Upper lobe of left lung (tissue), 6 donors: ENCODE measurements around the gene HNF4A. TPM values are rescaled to one million over a fixed set of nuclear protein-coding genes. Genes with fewer than 3 reads are reported as not detected.

Experiments
- ATAC-seq, 2 donors: fragments of 200-7000 bp; cut with Tn5 transposase; one replicate each; pipeline ENCODE4 v1.9.1; 2022; ENCODE audit warnings: mild to moderate bottlenecking in 2 of 2, moderate library complexity in 2 of 2; ENCODE audit not compliant: low FRiP score in 2 of 2
- DNase-seq, 2 donors: peaks; one replicate each; pipeline ENCODE4 v3.0.0-alpha.2; 2019 to 2020
- H3K27ac ChIP-seq, 4 donors: fragments of 200-600 bp; sonication (generic); one replicate each; pipeline ENCODE4 v1.5.1; 2016 to 2019
- H3K27me3 ChIP-seq, 4 donors: fragments of 200-600 bp; sonication (generic); one replicate each; pipeline ENCODE4 v1.5.1; 2017 to 2019
- H3K36me3 ChIP-seq, 4 donors: fragments of 200-600 bp; sonication (generic); one replicate each; pipeline ENCODE4 v1.5.1; 2016 to 2019
- H3K4me1 ChIP-seq, 4 donors: fragments of 200-600 bp; sonication (generic); one replicate each; pipeline ENCODE4 v1.5.1; 2018 to 2019
- H3K4me3 ChIP-seq, 4 donors: fragments of 200-600 bp; sonication (generic); one replicate each; pipeline ENCODE4 v1.5.1; 2017 to 2019; ENCODE audit warnings: mild to moderate bottlenecking in 2 of 4, moderate library complexity in 1 of 4
- H3K9me3 ChIP-seq, 4 donors: fragments of 200-600 bp; sonication (generic); one replicate each; pipeline ENCODE4 v1.5.1; 2018 to 2019
- EP300 ChIP-seq, 4 donors: sonication (generic); formaldehyde crosslinking; IDR thresholded peaks; one replicate each; pipeline ENCODE4 v1.5.1; 2017; ENCODE audit warnings: antibody characterized with exemption in 4 of 4, control low read depth in 2 of 4
- POLR2A ChIP-seq, 4 donors: fragments of 450-650 bp; IDR thresholded peaks; one replicate each; pipeline ENCODE4 v1.5.1; 2016 to 2017; ENCODE audit warnings: antibody characterized with exemption in 4 of 4, mild to moderate bottlenecking in 2 of 4
- POLR2AphosphoS5 ChIP-seq, 2 donors: sonication (generic); formaldehyde crosslinking; IDR thresholded peaks; one replicate each; pipeline ENCODE4 v1.5.1; 2017; ENCODE audit warnings: antibody characterized with exemption in 2 of 2
- WGBS, 2 donors: methylation state at CpG; one replicate each; pipeline ENCODE4 v1.1.5; 2017 to 2018; 5-methylcytosine and 5-hydroxymethylcytosine counted together
- total RNA-seq, 6 donors: library from RNA; depleted of rRNA in 4 of 6; stranded (reverse); fragments of >200 nt in 4 of 6; gene quantifications; one replicate each; pipeline versions ENCODE4 v1.1.0 to v1.2.1, GENCODE V29; 2016 to 2021
- TF ChIP-seq, protein P1 (sequence below), 6 experiments: fragments of 450-650 bp in 4 of 6; fragments of 200-600 bp in 2 of 6; sonication (generic) in 2 of 6; IDR thresholded peaks; one replicate each; pipeline ENCODE4 v1.5.1; 2016 to 2019; ENCODE audit warnings: antibody characterized with exemption in 6 of 6
- donor health status: DM: no; HTN: no; CAD: no; lungs with moderate emphysema.
- donor health status: DM: no; HTN: yes; CAD: no; lungs with severe emphysema.

Gene HNF4A
- total RNA-seq, 6 donors from 2014 or later = under 0.01 to 0.74 (median 0.45) TPM; not detected in 2

DNA sequence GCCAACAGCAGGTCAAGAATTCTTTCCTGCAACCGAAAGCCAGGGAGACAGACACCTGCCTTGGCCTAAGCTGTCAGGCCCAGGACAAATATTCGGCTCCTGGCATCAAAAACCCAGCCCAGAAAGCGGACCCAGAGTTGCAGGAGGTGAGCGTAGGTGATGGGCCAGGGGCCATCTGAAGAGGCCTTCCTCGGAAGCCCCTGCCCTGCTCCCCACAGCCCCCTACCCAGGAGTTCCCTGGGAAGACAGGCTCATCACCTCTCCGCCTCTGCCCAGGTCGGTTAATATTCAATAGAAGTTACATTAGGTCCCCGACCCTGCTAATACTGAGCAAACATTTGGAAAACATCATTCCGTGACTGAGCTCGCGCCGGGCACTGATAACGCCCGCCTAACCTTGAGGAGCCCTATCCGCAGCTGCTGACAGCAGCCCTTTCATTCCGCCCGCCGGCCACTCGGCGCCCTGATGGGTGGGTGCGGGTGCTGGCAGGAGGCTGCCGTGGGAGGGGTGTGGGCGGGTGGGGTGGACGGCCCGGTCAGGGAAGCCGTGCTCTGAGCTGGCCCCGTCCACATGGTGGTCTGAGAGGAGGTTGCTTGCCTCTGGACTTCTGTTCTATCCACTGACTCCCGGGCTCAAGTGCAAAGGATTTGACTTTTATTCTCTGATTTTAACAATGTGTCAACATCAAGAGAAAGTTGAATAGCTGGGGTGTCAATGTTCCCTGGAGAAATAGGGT lies 55.7 kb downstream of the HNF4A start:
- Histone ChIP-seq H3K27ac (no peak overlapping the region), H3K36me3 (no peaks in the 10 kb centered on the region), H3K9me3 (no peaks in the 10 kb centered on the region), H3K4me1 (no peaks in the 10 kb centered on the region), H3K27me3 (no peaks in the 10 kb centered on the region), H3K4me3 (no peak overlapping the region)
- DNase-seq = peak in 1 of 2 donors; percentile 59
- WGBS, 2 donors = 72 to 73% methylated on average over 11 to 28 of the region's 28 CpGs
- ATAC-seq = no peak
- TF ChIP-seq, protein P1, sequence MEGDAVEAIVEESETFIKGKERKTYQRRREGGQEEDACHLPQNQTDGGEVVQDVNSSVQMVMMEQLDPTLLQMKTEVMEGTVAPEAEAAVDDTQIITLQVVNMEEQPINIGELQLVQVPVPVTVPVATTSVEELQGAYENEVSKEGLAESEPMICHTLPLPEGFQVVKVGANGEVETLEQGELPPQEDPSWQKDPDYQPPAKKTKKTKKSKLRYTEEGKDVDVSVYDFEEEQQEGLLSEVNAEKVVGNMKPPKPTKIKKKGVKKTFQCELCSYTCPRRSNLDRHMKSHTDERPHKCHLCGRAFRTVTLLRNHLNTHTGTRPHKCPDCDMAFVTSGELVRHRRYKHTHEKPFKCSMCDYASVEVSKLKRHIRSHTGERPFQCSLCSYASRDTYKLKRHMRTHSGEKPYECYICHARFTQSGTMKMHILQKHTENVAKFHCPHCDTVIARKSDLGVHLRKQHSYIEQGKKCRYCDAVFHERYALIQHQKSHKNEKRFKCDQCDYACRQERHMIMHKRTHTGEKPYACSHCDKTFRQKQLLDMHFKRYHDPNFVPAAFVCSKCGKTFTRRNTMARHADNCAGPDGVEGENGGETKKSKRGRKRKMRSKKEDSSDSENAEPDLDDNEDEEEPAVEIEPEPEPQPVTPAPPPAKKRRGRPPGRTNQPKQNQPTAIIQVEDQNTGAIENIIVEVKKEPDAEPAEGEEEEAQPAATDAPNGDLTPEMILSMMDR (IDR thresholded peaks at IDR 0.05) = no peak
- TF ChIP-seq EP300 (IDR thresholded peaks at IDR 0.05) (no peak), POLR2A (IDR thresholded peaks at IDR 0.05) (no peak), POLR2AphosphoS5 (IDR thresholded peaks at IDR 0.05) (no peak)

DNA sequence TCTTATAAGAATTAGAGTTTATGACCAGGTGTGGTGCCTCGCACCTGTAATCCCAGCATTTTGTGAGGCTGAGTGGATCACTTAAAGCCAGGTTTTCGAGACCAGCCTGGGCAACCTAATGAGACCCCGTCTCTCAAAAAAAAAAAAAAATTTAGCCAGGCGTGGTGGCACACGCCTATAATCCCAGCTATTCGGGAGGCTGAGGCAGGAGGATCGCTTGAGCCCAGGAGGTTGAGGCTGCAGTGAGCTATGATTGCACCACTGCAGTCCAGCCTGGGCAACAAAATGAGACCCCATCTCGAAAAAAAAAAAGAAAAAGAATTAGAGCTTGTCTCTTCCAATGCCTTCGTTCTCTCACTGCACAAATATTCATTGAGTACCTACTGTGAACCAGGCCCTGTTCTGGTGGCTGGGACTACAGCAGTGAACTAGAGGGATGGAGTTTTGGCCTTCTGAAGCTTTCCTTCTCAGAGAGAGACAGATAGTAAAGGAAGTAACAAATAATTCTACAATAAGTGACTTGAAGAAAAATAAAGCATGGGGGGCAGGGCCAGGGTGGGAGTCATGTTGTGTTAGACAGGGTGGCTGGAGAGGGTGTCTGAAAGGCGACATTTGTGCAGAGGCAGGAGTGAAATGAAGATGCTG lies 56.4 kb downstream of the HNF4A start:
- DNase-seq = no peak
- Histone ChIP-seq H3K27ac (no peak overlapping the region), H3K36me3 (no peaks in the 10 kb centered on the region), H3K27me3 (no peaks in the 10 kb centered on the region), H3K4me1 (no peaks in the 10 kb centered on the region), H3K4me3 (no peak overlapping the region), H3K9me3 (no peaks in the 10 kb centered on the region)
- no peak for ATAC-seq
- WGBS, 2 donors = 73 to 81% methylated on average over 10 of the region's 10 CpGs
- TF ChIP-seq, protein P1 (IDR thresholded peaks at IDR 0.05) = no peak
- no peak for TF ChIP-seq POLR2A (IDR thresholded peaks at IDR 0.05)
- no peak for TF ChIP-seq EP300 (IDR thresholded peaks at IDR 0.05)
- TF ChIP-seq POLR2AphosphoS5 (IDR thresholded peaks at IDR 0.05) = no peak

DNA sequence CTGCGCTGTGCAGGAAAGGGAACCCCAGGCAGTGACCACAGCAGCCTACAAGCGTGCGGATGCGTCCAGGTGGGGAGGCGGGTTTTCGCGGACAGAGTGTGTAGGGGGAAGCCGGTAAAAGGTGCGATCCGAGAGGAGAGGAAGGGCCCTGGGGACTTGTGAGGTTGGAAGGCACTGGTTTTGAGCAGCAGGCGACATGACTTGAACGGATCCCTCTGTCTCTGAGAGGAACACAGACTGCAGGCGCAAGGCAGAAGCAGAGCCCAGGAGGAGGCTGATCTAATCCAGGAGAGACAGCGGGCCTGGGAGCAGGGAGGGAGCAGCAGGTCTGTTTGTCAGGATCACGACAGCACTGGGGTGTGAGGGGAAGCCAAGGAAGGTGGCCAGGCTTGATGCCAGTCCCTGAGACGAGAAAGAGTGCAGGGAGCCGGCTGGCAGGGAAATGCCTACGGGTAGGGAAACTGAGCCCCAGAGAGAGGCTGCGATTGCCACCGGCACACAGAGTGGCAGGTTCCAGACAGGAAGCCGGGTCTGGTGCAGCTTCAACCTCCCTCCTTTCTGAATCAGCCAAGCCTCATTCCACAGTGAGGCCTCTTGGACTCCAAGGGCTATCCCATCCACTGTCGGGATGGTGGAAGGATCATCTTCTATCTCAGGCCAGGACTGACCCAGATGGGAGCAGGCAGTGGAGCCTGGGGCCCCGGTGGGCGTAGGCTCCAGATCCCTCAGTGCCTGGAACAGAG lies 57.1 kb downstream of the HNF4A start:
- Histone ChIP-seq H3K4me1 (no peaks in the 10 kb centered on the region), H3K27ac (no peak overlapping the region), H3K9me3 (no peaks in the 10 kb centered on the region), H3K4me3 (no peak overlapping the region), H3K36me3 (no peaks in the 10 kb centered on the region), H3K27me3 (no peaks in the 10 kb centered on the region)
- no peak for DNase-seq
- WGBS, 2 donors = 70 to 72% methylated on average over 23 to 24 of the region's 24 CpGs
- ATAC-seq = no peak
- TF ChIP-seq POLR2AphosphoS5 (IDR thresholded peaks at IDR 0.05) = no peak
- TF ChIP-seq EP300 (IDR thresholded peaks at IDR 0.05) = no peak
- TF ChIP-seq, protein P1 (IDR thresholded peaks at IDR 0.05) = no peak
- TF ChIP-seq POLR2A (IDR thresholded peaks at IDR 0.05) = no peak

DNA sequence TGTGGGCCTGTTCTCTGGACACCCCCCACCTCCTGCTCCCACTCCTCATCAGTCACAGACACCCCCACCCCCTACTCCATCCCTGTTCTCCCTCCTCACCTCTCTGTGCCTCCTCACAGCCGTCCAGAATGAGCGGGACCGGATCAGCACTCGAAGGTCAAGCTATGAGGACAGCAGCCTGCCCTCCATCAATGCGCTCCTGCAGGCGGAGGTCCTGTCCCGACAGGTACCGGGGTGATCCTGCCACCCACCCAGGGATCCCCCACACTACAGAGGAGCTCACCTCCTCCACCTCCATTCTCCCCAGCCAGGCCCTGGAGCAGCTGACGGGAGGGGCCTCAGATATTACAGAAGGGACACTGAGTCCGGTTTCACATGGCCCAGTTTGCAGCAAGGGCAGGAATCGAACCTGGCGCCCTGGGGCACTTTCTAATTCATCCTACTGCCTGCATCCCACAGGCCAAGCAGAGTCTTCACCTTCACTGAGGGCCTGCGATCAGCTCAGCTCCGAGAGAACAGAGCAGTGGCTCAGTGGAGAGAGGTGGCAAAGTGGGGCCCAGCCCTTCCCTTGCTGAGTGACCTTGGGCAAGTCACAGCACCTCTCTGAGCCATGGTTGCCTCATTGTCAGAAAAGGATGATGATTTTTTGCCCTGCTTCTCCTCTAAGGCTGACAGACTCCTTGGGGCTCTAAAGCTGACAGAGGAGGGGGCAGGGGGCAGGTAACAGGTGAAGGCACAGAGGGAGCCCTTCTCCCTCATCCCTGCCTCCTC lies 58.3 kb downstream of the HNF4A start:
- Histone ChIP-seq H3K27me3 (no peaks in the 10 kb centered on the region), H3K4me1 (no peaks in the 10 kb centered on the region), H3K4me3 (no peak overlapping the region), H3K9me3 (no peaks in the 10 kb centered on the region), H3K36me3 (no peaks in the 10 kb centered on the region), H3K27ac (no peak overlapping the region)
- no peak for TF ChIP-seq EP300 (IDR thresholded peaks at IDR 0.05)
- TF ChIP-seq POLR2AphosphoS5 (IDR thresholded peaks at IDR 0.05) = no peak
- no peak for TF ChIP-seq POLR2A (IDR thresholded peaks at IDR 0.05)
- DNase-seq (no peak), ATAC-seq (no peak)
- WGBS, 2 donors = 90 to 92% methylated on average over 6 to 14 of the region's 14 CpGs
